Measurements from ENCODE around the gene VPS4B. TPM values are rescaled to one million over a fixed set of nuclear protein-coding genes. Genes with fewer than 3 reads are reported as not detected.

Gene VPS4B
- polyA plus RNA-seq, 2 of the 4 experiments (the other 2 are of a cell fraction): 21.8 to 24.2 TPM

- no peak for ATAC-seq
- Histone ChIP-seq H3K4me3 (no peak overlapping the region), H3K27ac (no peak overlapping the region), H3K9me3 (0 out of 3 replicates have a peak, but pooled peaks cover 5% of the 10 kb centered on the region), H3K4me1 (no peaks in the 10 kb centered on the region), H3K4me2 (no peak overlapping the region)
- CTCF ChIA-PET: no interaction called here
- 41% methylated on average over 1 of the region's 1 CpG for WGBS (ENCODE audit: missing lambda C conversion rate)
- no peak for TF ChIP-seq CBX8 (IDR thresholded peaks at IDR 0.05)
- TF ChIP-seq NPAS2 (CRISPR knock-in tag; IDR thresholded peaks at IDR 0.05; ENCODE audit: borderline replicate concordance): no peak
- no peak for TF ChIP-seq RCOR1 (IDR thresholded peaks at IDR 0.05; ENCODE audit: low read depth, low read length)
- TF ChIP-seq REST (IDR thresholded peaks at IDR 0.05): no peak
- TF ChIP-seq GATA3 (IDR thresholded peaks at IDR 0.05; ENCODE audit: borderline replicate concordance): no peak
- TF ChIP-seq CEBPB (IDR thresholded peaks at IDR 0.05): no peak
- TF ChIP-seq SMC3 (IDR thresholded peaks at IDR 0.05): no peak
- TF ChIP-seq ESRRA (IDR thresholded peaks at IDR 0.05; ENCODE audit: borderline replicate concordance, low read length): no peak
- TF ChIP-seq CHD2 (IDR thresholded peaks at IDR 0.05; ENCODE audit: low read length, partially characterized antibody): no peak
- TF ChIP-seq HOXB5 (CRISPR knock-in tag; IDR thresholded peaks at IDR 0.05): no peak
- TF ChIP-seq TP53 (CRISPR knock-in tag; IDR thresholded peaks at IDR 0.05): no peak
- no peak for TF ChIP-seq SREBF2 (IDR thresholded peaks at IDR 0.05)
- no peak for TF ChIP-seq POLR2AphosphoS2 (conservative IDR thresholded peaks at IDR 0.05; ENCODE audit: low read length)
- no peak for TF ChIP-seq USF2 (IDR thresholded peaks at IDR 0.05)
- no peak for TF ChIP-seq FOSB (CRISPR knock-in tag; IDR thresholded peaks at IDR 0.05)
- no peak for TF ChIP-seq RFX5 (IDR thresholded peaks at IDR 0.05)
- TF ChIP-seq RAD21 (conservative IDR thresholded peaks at IDR 0.05 in 1 of 2, IDR thresholded peaks at IDR 0.05 in 1 of 2): no peak
- TF ChIP-seq MYC (IDR thresholded peaks at IDR 0.05; ENCODE audit: borderline replicate concordance, low read length): no peak
- no peak for TF ChIP-seq EHMT2 (IDR thresholded peaks at IDR 0.05; ENCODE audit: low read depth)
- no peak for DNase-seq (ENCODE audit: low read depth in 1 of 2, low spot score in 1 of 2)
- POLR2A ChIA-PET: no interaction called here
- FAIRE-seq: no peak
Measured at GRCh38 chr18:63373161-63373560, 49.1 kb downstream of the VPS4B start.

- H3K4me1 ChIP-seq: 0 out of 3 replicates have a peak, but pooled peaks cover 6% of the 10 kb centered on the region
- H3K27ac ChIP-seq: no peak overlapping the region
- H3K9me3 ChIP-seq: 0 out of 3 replicates have a peak, but pooled peaks cover 5% of the 10 kb centered on the region
- peak overlapping the region; percentile 71 for H3K4me2 ChIP-seq
- ATAC-seq (no peak), FAIRE-seq (no peak), DNase-seq (ENCODE audit: low read depth in 1 of 2, low spot score in 1 of 2) (no peak)
- WGBS (ENCODE audit: missing lambda C conversion rate): 94% methylated on average over 4 of the region's 4 CpGs
- CTCF ChIA-PET: no interaction called here
- peak overlapping the region; percentile 95; the same call in 2 of the 3 replicates for H3K4me3 ChIP-seq
- TF ChIP-seq EHMT2 (IDR thresholded peaks at IDR 0.05; ENCODE audit: low read depth): no peak
- no peak for TF ChIP-seq CHD2 (IDR thresholded peaks at IDR 0.05; ENCODE audit: low read length, partially characterized antibody)
- TF ChIP-seq FOSL2 (IDR thresholded peaks at IDR 0.05): no peak
- no peak for TF ChIP-seq FOSL2 (CRISPR knock-in tag; IDR thresholded peaks at IDR 0.05)
- TF ChIP-seq, protein P1, sequence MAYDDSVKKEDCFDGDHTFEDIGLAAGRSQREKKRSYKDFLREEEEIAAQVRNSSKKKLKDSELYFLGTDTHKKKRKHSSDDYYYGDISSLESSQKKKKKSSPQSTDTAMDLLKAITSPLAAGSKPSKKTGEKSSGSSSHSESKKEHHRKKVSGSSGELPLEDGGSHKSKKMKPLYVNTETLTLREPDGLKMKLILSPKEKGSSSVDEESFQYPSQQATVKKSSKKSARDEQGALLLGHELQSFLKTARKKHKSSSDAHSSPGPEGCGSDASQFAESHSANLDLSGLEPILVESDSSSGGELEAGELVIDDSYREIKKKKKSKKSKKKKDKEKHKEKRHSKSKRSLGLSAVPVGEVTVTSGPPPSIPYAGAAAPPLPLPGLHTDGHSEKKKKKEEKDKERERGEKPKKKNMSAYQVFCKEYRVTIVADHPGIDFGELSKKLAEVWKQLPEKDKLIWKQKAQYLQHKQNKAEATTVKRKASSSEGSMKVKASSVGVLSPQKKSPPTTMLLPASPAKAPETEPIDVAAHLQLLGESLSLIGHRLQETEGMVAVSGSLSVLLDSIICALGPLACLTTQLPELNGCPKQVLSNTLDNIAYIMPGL (CRISPR knock-in tag; IDR thresholded peaks at IDR 0.05; ENCODE audit: borderline replicate concordance): no peak
- TF ChIP-seq MAZ (IDR thresholded peaks at IDR 0.05; ENCODE audit: borderline replicate concordance, low read depth, low read length): no peak
- TF ChIP-seq ATOH8 (CRISPR knock-in tag; IDR thresholded peaks at IDR 0.05; ENCODE audit: low read depth): no peak
- no peak for TF ChIP-seq REST (IDR thresholded peaks at IDR 0.05)
- TF ChIP-seq FOXS1 (CRISPR knock-in tag; IDR thresholded peaks at IDR 0.05): no peak
- no peak for TF ChIP-seq RFX5 (IDR thresholded peaks at IDR 0.05)
- POLR2A ChIA-PET: no interaction called here
Measured at GRCh38 chr18:63368611-63369010, 53.7 kb downstream of the VPS4B start.
